ENCODE results near the gene PSMB10. TPM values are rescaled to one million over a fixed set of nuclear protein-coding genes. Genes with fewer than 3 reads are reported as not detected.

PSMB10 gene
- total RNA-seq (2022; extraction: Qiagen RNA extraction) = 37.3 to 52.6 TPM (median 52.0 TPM) in 5 replicates

GRCh38 chr16:67936124-67936879 lies at the start of gene PSMB10:
Gene PSMB10, minus strand, starts transcription at chr16:67936850. Its CDS starts 101 bp downstream, at chr16:67936749.

GRCh38 chr16:67979955-67980678 lies 43.5 kb upstream of the PSMB10 start, which contains the start of gene DPEP3:
Gene DPEP3, minus strand, starts transcription at chr16:67980499. Its CDS starts 119 bp downstream, at chr16:67980380.

GRCh38 chr16:67968400-67969253 lies 32.0 kb upstream of the PSMB10 start, which contains the start of gene SLC12A4:
Gene SLC12A4, minus strand, starts transcription at chr16:67968637. Its CDS starts 84 bp downstream, at chr16:67968553.

GRCh38 chr16:67943619-67944504 lies 7.2 kb upstream of the PSMB10 start, which contains the start of gene LCAT:
Gene LCAT, minus strand, starts transcription at chr16:67944120. Its CDS starts 19 bp downstream, at chr16:67944101.

GRCh38 chr16:67931712-67932461 lies 4.8 kb downstream of the PSMB10 start, which contains the start of gene CTRL:
Gene CTRL, minus strand, starts transcription at chr16:67931862. Its CDS starts 10 bp downstream, at chr16:67931852.

GRCh38 chr16:67892899-67893742 lies 43.5 kb downstream of the PSMB10 start, which contains the start of gene PSKH1:
Gene PSKH1, plus strand, starts transcription at chr16:67893254. Its CDS starts 15,496 bp downstream, at chr16:67908750.

GRCh38 chr16:67884684-67885083 lies 52.0 kb downstream of the PSMB10 start, which contains the start of gene NRN1L:
Gene NRN1L, plus strand, starts transcription at chr16:67884885. Its CDS starts 19 bp downstream, at chr16:67884904.

Other genes with a start within 250 kb of the PSMB10 start
- gene GFOD2, start 217.5 kb downstream of the PSMB10 start, total RNA-seq (2022; extraction: Qiagen RNA extraction) = 15.6 to 18.9 TPM (median 16.6 TPM) in 5 replicates
- gene RANBP10, start 130.3 kb downstream of the PSMB10 start, total RNA-seq (2022; extraction: Qiagen RNA extraction) = 8.0 to 9.5 TPM (median 8.4 TPM) in 5 replicates
- gene TSNAXIP1, start 130.0 kb downstream of the PSMB10 start, total RNA-seq (2022; extraction: Qiagen RNA extraction) = 0.21 to 0.63 TPM (median 0.44 TPM) in 5 replicates
- gene THAP11, start 94.5 kb downstream of the PSMB10 start, total RNA-seq (2022; extraction: Qiagen RNA extraction) = 26.5 to 41.7 TPM (median 40.0 TPM) in 5 replicates
- gene NUTF2, start 89.9 kb downstream of the PSMB10 start, total RNA-seq (2022; extraction: Qiagen RNA extraction) = 232 to 250 TPM (median 235 TPM) in 5 replicates
- gene CENPT, start 89.2 kb downstream of the PSMB10 start, total RNA-seq (2022; extraction: Qiagen RNA extraction) = 21.8 to 28.3 TPM (median 26.3 TPM) in 5 replicates
- gene EDC4, start 63.8 kb downstream of the PSMB10 start, total RNA-seq (2022; extraction: Qiagen RNA extraction) = 47.8 to 62.7 TPM (median 58.0 TPM) in 5 replicates
- gene NRN1L, start 52.0 kb downstream of the PSMB10 start, total RNA-seq (2022; extraction: Qiagen RNA extraction) = 0.15 to 0.24 TPM (median 0.20 TPM) in 4 of 5 replicates, not detected in the other
- gene PSKH1, start 43.6 kb downstream of the PSMB10 start, total RNA-seq (2022; extraction: Qiagen RNA extraction) = 13.8 to 18.3 TPM (median 16.6 TPM) in 5 replicates
- 1.2 to 1.9 TPM (median 1.5 TPM) in 5 replicates for gene CTRL, start 5.0 kb downstream of the PSMB10 start, total RNA-seq (2022; extraction: Qiagen RNA extraction)
- 4.5 to 13.3 TPM (median 12.1 TPM) in 5 replicates for gene LCAT, start 7.3 kb upstream of the PSMB10 start, total RNA-seq (2022; extraction: Qiagen RNA extraction)
- gene SLC12A4, start 31.8 kb upstream of the PSMB10 start, total RNA-seq (2022; extraction: Qiagen RNA extraction) = 26.9 to 33.6 TPM (median 29.3 TPM) in 5 replicates
- gene DPEP3, start 43.6 kb upstream of the PSMB10 start, total RNA-seq (2022; extraction: Qiagen RNA extraction) = not detected in 5 replicates
- 0.05 TPM in 1 of 5 replicates, not detected in the others for gene DPEP2, start 62.6 kb upstream of the PSMB10 start, total RNA-seq (2022; extraction: Qiagen RNA extraction)
- not detected in 5 replicates for gene DPEP2NB, start 79.1 kb upstream of the PSMB10 start, total RNA-seq (2022; extraction: Qiagen RNA extraction)
- gene DDX28, start 86.4 kb upstream of the PSMB10 start, total RNA-seq (2022; extraction: Qiagen RNA extraction) = 17.2 to 21.0 TPM (median 19.3 TPM) in 5 replicates
- gene DUS2, start 86.4 kb upstream of the PSMB10 start, total RNA-seq (2022; extraction: Qiagen RNA extraction) = 16.4 to 17.6 TPM (median 16.9 TPM) in 5 replicates
- 12.2 to 15.0 TPM (median 14.4 TPM) in 5 replicates for gene NFATC3, start 148.5 kb upstream of the PSMB10 start, total RNA-seq (2022; extraction: Qiagen RNA extraction)

All from A549 treated with AZD2906 at 1 μM for 4 hours (cell line).